ENCODE measurements around the gene FREM2.

Gene FREM2, protein sequence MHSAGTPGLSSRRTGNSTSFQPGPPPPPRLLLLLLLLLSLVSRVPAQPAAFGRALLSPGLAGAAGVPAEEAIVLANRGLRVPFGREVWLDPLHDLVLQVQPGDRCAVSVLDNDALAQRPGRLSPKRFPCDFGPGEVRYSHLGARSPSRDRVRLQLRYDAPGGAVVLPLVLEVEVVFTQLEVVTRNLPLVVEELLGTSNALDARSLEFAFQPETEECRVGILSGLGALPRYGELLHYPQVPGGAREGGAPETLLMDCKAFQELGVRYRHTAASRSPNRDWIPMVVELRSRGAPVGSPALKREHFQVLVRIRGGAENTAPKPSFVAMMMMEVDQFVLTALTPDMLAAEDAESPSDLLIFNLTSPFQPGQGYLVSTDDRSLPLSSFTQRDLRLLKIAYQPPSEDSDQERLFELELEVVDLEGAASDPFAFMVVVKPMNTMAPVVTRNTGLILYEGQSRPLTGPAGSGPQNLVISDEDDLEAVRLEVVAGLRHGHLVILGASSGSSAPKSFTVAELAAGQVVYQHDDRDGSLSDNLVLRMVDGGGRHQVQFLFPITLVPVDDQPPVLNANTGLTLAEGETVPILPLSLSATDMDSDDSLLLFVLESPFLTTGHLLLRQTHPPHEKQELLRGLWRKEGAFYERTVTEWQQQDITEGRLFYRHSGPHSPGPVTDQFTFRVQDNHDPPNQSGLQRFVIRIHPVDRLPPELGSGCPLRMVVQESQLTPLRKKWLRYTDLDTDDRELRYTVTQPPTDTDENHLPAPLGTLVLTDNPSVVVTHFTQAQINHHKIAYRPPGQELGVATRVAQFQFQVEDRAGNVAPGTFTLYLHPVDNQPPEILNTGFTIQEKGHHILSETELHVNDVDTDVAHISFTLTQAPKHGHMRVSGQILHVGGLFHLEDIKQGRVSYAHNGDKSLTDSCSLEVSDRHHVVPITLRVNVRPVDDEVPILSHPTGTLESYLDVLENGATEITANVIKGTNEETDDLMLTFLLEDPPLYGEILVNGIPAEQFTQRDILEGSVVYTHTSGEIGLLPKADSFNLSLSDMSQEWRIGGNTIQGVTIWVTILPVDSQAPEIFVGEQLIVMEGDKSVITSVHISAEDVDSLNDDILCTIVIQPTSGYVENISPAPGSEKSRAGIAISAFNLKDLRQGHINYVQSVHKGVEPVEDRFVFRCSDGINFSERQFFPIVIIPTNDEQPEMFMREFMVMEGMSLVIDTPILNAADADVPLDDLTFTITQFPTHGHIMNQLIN (N-terminal part only)

DNA sequence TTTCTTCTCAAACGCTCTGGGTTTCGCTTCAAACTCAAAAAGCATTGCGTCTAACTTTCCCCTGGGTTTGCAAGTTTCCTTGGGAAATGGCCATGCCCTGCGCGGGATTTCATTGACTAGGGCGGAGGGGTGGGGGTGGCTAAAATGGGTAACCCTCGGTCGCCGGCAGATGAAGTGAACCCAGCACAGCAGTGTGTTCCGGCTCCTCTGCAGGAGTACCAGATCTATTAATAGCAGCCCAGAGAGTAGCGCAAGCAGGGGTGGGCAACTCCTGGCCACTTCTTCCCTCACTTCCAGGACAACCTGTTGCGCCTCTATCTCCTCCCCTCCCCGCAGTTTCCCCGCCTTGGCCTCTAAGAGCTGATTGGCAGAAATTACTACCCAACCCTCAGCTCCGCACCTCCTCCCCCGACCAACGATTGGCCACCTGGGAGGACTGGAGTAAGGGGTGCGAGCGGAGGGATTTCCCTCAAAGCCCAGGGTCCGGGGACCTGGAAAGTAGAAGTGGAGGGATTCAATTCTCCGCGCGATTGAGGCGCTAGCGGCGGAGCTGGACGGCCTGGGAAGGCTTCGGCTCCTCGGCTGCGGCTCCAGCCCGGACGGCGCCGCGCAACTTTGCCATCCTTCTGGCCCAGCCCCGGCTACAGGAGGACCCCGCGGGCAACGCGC is at the start of gene FREM2:
TSS of gene FREM2 (plus strand) at position 501 of the 669 bp plus-strand sequence. CDS start 268 bp downstream, outside the sequence.
- no peak for DNase-seq (ENCODE audit: low read depth, low spot score)

DNA sequence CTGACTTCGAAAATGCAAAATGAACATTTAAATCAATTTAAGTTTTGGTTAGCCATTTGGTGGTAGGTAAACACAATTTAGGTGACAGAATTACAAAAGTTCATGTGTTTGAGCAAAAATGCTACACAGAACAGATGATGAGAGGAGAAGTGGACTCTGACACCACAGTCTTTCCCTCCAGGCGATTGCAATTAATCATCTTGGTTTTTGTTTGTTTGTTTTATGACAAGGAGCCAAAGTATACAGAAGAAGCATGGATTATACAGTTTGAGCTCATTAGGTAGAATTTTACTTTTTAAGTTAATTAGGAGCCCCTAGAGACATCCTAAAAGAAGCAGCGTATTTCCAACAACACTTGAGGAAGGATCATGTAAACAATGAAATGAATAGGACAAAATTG is 49.3 kb upstream of the FREM2 start:
- DNase-seq (ENCODE audit: low read depth, low spot score) = no peak

DNA sequence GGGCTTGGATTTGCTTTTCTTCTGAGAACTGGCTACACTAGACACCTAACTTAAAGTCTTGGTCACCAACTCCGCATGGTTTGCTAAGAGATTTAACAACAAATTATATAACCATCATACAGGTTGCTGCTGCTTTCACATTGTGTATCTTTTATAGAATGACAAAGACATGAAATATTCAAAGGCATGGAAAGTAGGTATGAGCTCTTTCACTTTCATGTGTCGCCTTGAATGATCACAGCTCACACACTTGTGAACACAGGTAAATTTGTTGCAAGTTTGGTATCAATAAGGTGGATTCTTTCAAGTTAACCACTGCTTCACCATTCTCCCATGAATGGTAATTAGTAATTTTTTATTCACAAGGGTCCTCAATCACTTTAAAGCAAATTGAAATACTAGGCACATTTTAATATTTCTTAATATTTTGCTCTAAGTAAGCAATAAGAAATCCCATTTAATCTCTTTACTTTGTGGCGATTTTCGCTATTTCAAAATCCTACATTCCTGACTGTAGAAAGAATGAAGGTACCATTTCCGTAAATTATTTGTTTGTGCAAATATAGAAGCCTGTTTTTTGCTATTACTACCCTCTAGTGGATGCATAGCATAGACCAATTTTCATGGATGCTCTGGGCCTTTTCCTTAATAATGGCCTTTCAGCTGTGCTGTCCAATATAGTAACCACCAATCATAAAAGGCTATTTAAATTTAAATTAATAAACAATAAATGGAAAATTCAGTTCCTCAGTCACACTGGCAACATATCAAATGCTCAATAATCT is 45.5 kb upstream of the FREM2 start:
- DNase-seq (ENCODE audit: low read depth, low spot score) = no peak

DNA sequence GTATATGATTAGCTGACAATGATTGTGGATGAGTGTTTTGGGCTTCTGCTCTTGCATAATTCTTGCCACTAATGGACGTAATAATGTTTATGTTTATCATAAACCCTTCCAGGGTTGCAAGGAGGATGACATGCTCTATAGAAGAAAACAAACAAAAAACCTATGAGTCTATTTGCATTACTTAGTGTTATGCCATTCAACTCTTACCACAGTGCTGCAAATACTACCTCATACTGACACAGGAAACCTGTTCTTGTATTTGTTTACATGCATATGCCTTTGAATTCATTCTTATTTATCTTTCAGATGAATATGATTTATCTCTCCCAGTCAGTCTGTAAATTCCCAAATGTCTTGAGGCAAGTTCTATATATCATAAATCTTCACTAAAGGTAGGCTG is 39.6 kb upstream of the FREM2 start:
- DNase-seq (ENCODE audit: low read depth, low spot score) = no peak

DNA sequence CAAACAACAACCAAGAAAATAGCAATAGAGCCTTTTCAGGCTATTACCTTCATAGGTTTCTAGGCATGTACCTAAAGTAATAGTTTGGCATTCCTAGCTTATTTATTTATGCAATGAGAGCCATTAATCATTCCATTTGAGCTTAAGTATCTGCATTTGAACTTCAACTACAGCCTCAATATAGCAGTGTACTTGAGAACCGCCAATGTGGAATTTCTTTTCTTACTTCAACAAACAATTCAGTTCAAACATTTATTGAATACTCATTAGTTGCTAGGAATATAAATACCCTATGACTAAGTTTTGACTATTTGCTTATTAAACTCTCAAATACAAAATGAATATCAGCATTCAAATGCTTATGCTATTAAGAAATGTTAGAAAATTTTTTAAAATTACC is 38.0 kb upstream of the FREM2 start:
- no peak for DNase-seq (ENCODE audit: low read depth, low spot score)

DNA sequence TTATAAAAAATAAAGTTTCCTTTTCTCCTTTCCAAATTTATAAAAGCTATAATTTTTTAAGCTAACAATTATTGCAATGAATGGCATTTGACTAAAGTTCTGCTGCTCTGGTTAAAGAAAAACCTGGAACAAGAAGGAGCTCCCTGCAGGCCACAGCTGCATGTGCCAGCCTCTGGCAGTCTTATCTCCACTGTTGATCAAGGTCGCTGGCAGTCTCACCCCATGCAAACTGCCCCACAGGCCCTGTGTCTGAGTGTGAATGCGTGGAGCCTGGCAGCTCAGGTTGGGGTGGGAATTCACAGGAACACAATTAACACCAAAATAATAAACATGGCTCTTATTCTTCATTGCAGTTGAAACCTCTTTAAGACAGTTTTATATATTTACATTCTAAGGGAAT is 30.2 kb upstream of the FREM2 start:
- no peak for DNase-seq (ENCODE audit: low read depth, low spot score)

DNA sequence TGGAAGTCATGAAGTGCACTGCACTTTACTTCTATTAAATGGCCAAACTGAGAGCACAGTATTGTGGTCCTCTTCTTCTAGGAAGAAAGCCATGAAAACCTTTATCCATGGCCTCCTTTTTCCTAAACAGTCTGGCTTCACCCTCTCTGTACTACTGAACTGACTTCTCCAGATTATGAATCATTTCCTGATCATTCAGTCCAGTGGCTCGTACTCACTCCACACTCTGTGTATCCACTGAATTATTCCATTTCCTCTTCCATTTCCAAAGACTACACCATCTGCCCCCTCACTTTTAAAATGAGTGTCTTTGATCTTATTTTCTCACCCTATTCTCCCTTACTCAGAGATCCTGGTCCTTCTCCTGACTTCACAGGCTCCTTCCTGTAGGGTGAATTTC is 29.7 kb upstream of the FREM2 start:
- no peak for DNase-seq (ENCODE audit: low read depth, low spot score)

DNA sequence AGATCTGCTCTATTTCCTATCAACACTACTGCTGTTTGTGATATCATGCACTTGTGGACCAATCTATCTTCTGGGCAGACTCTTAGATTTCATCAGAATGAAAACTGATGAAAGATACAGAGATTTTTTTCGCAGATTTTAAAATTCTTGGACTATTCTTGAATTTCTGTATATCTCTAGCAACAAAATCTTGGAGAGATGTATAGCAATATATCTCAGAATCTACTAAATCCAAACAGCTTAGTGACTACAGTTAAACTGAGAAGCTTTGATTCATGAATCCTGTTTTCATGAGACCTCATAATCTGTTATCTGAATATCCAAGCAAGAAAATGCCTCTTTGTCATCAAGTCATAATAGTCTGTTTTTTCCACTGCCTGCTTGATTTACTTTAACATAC is 28.0 kb upstream of the FREM2 start:
- no peak for DNase-seq (ENCODE audit: low read depth, low spot score)

DNA sequence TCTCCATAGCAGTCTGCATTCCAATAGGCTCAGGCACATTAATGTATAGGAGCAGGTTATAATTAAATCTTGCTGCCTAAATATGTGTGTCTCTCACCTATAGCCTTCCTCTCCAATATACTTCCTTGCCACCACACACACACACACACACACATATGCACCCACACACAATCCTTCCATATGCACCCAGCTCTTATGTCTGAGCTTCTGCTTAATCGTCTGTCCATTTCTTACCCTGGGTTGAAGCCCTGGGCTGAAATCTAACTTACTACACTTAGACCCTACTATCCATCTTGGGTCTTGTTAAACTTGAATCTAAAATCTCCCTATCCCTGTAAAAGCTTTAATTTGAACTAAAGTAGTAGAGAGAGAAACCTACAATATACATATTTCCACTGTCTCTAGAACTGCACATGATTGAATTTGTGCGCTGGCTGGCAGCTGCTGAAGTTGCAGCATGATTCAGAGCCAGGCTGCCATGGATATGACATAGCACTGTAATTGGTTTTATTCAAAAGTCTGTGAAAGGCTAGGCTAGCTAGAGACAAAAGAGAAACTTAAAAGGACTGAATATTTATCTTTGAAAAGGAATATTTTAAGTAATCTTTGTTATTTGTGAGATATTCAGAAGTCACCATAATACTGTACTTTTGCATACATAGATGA is 25.7 kb upstream of the FREM2 start:
- DNase-seq (ENCODE audit: low read depth, low spot score) = no peak

DNA sequence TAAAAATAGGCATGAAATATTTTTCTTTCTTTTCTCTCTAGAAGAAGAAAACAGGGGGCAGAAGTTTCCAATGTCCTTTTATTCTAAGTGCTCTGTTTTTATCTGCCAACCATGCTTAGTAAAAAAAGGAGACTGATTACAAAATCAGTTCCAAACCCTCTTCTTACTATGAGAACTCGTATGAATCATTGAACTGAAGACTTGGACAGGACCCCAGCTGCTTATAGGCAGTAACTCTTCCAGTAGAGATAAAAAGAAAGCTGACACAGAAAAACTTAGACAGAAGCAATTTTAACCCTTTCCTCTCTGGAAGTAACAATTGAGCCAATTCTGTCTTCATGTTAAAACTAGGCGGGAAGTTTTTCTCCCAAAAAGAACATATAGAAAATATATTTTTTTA is 24.5 kb upstream of the FREM2 start:
- no peak for DNase-seq (ENCODE audit: low read depth, low spot score)

DNA sequence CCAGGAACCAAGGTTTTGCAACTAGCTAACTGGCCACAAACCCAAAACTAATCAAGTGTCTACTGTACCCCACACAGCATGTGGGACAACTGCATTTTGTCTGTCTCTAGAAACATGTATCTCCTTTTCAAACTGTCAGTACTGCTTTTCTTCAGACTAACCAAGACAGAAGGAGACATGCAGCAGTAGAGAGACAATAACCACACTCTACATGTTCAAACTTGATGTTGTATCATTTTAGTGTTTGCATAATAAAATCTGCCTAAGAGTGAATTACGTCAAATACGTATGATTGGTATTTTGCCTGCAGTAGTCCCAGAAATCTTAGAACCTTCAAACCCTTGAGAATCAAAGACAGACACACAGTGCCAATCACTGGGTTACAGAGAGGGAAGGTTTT is 22.0 kb upstream of the FREM2 start:
- DNase-seq (ENCODE audit: low read depth, low spot score) = no peak

DNA sequence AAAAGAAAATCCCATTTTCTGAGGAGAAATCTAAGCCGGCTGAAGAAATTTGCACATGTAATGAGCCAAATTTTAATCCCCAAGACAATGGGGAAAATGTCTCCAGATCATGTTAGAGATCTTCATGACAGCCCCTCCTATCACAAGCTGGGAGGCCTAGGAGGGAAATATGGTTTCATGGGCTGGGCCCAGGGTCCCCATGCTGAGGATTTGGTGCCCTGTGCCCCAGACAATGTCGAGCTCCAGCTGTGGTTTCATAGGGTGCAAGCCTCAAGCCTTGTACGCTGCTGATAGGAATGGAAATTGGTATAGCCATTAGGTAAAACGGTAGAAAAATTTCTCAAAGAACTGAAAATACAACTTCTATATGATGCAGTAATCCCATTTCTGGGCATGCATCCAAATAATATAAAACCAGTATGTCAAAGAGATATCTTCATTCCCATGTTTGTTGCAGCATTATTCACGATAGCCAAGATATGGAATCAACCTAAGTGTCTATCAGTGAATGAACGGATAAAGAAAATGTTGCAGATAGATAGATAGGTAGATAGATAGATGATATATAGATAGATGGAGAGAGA is 19.3 kb upstream of the FREM2 start:
- DNase-seq (ENCODE audit: low read depth, low spot score) = no peak

DNA sequence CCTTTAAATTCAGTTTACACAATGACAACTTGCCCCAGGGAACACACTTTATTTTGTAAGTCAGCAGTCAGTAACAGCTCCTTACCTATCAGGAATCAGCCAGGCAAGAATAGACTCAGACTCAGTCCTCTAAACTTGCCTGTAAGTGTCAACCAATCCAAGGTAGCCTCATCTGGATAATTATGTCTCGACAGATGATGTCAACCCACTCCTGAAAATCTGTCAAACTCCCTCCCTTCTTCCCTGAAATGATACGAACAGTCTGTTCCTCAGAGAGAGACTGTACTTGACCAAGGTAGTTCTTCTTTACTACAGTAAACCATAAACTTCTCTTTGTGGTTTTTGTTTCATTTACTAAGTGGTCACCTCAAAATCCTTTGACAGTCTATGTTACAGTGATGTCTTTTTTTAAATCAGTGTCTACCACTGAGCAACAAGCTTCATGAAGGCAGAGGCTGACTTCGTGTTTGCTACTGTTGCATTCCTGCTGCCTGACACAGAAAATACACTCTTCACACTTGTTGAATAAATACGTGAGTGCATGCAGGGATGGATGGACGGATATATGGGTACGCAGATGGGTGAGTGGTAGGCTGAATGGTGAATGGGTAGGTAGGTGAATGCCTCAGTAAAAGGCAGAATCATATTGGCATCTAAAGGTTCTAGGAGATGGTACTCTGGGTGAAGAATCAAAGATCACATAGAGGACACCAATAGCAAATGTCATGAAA is 17.5 kb upstream of the FREM2 start:
- DNase-seq (ENCODE audit: low read depth, low spot score) = no peak

DNA sequence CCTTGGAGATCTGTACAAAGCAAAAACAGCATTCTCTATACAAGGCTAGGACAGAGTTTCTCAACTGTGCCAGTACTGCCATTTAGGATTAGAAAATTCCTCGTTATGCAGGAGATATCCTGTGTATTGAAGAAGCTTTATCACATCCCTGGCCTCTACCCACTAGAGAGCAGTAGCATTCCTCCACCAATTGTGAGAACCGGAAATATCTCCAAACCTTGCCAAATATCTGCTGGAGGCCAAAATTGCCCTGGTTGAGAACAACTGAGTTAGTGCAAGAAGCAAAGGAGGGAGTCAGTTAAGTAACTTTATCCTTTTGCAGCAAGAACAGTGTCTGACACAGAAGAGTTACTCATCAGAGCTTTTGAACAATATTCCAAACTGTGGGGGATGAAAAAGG is 16.2 kb upstream of the FREM2 start:
- DNase-seq (ENCODE audit: low read depth, low spot score) = no peak

DNA sequence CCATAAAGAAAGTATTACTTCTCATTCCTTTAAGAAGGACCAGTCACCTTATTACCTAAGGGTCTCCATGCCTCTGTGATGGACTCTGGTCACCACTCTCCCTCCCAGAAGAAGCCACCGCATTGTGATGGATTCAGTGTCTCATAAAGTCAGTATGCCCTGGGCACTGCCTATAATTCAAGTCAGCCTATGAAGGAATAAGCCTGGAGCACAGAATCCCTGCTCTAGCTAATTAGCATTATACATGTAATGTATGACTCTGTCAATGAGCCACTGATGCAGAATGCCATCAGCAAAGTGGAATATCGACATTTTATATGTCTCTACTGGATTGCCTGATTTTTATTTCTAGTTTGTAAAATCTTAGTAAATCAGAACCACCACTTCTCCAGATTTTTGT is 14.9 kb upstream of the FREM2 start:
- no peak for DNase-seq (ENCODE audit: low read depth, low spot score)

DNA sequence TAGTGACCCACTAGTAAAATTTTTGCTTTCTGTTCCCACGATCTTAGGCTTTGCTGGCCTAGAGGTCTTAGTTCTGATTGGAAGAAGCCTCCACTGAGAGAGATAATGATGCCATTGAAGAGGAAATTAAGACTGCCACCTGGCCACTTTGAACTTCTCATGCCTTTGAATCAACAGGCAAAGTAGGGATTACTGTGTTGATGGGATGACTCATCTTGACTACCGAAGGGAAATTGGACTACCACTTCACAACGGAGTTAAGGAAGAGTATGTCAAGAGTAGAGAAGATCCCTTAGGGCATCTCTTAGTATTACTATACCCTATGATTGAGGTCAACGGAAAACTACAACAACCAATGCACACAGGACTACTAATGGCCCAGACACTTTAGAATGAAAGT is 12.7 kb upstream of the FREM2 start:
- DNase-seq (ENCODE audit: low read depth, low spot score) = no peak

DNA sequence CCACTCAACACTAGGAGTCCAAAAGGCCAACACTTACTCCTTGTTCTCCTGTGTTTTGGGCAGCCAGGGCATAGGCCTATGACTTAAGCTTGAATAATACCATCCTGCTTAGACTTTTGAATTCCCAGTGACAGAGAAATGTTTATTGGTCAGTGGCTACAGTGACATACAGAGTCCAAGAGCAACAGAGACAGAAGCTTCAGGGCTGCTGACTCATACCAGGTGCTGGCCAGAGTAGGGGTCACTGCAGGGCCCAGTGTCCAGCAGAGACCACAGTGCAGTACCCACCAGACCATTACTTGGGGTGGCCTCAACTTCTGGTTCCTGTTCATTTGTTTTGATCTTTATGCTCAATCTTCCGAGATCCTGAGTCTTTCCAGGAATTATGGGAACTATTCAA is 6.0 kb upstream of the FREM2 start:
- DNase-seq (ENCODE audit: low read depth, low spot score) = no peak

DNA sequence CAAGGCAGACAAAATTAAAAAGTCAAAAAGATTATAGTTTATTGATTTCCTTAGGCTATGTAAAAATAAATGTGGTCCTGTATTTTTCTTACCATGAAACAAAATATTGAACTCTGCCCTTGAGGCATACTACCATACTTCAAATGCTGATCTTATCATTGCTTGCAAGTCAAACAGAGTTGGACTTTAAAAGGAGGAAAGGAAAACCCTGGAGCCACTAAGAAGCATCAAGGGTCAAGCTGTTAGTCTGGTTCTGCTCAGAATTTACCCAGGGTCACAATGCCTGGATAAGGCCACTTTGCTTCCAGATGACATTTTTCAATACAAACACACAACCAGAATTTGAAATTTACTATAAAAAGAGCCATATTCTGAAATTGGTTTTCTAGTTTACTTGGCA is 2.2 kb upstream of the FREM2 start:
- DNase-seq (ENCODE audit: low read depth, low spot score) = no peak

DNA sequence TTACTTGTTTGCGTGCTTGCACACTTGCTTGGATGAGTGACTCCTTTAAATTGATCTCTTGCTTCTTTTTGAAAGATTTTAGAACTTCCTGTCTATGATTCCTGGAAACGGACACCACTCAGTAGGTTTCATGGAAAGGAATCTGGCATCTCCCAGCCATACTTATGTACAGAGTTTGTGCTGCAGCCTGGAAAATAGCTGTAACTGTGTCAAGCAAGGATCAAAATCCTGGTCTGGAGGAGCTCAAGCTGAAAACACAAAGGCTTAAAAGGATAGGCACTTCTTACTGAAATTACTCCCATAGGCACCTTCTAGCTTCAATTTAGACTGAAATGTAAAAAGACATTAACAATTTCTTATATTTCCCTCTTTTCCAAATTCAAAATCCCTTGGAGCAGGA is 1.4 kb upstream of the FREM2 start:
- DNase-seq (ENCODE audit: low read depth, low spot score) = no peak

All from smooth muscle cell of the brain vasculature (primary cell).